ENCODE measurements around the gene SERPINB6.

GRCh38 chr6:3019749-3020320, 48.5 kb upstream of the SERPINB6 start:
- TF ChIP-seq MAX (IDR thresholded peaks at IDR 0.05) (no peak), NR2F2 (IDR thresholded peaks at IDR 0.05) (no peak), CTCF (IDR thresholded peaks at IDR 0.05; ENCODE audit: low read depth, low read length, missing input control) (no peak), REST (IDR thresholded peaks at IDR 0.05) (no peak), RXRA (IDR thresholded peaks at IDR 0.05) (no peak), GABPA (IDR thresholded peaks at IDR 0.05 in 1 of 2, conservative IDR thresholded peaks at IDR 0.05 in 1 of 2) (no peak)
